A549 (cell line): ENCODE results near the gene AUTS2. TPM values are rescaled to one million over a fixed set of nuclear protein-coding genes. Genes with fewer than 3 reads are reported as not detected.

Experiments
- ATAC-seq, 2 experiments: fragments of 200-7000 bp in 1 of 2; fragments of >200 bp in 1 of 2; cut with Nextera tagmentation in 1 of 2; cut with Tn5 transposase in 1 of 2; 3 replicates each; pipeline versions ENCODE4 v1.8.0 to v1.9.1; 2018 to 2020; ENCODE audit warnings: mild to moderate bottlenecking in 1 of 2, moderate library complexity in 1 of 2
- CTCF ChIA-PET: fragments of 300-600 bp; sonication (Branson Sonifier 250); formaldehyde crosslinking; extraction: SDS; loops from one replicate; lab custom pipeline; 2021; ENCODE audit warnings: antibody characterized with exemption, inconsistent platforms; lab: Yijun Ruan, JAX
- POLR2A ChIA-PET: fragments of 350-600 bp; formaldehyde crosslinking; extraction: SDS; loops from one replicate; lab custom pipeline; 2021; ENCODE audit warnings: antibody characterized with exemption, inconsistent platforms; lab: Yijun Ruan, JAX
- DNase-seq, 2 experiments: peaks; one replicate each; pipeline versions ENCODE4 v3.0.0 to v3.0.0-alpha.2; 2011 to 2016; ENCODE audit warnings: low read depth in 1 of 2, low spot score in 1 of 2
- FAIRE-seq: peaks from 2 replicates; lab custom pipeline; 2011; peaks lifted over from hg19 to GRCh38; lab: Jason Lieb, UNC
- H3K27ac ChIP-seq, 2 experiments: fragments of >200 bp; sonication (Bioruptor Twin); formaldehyde crosslinking; 3 replicates each; pipeline ENCODE4 v1.5.1; 2016 to 2017
- H3K4me1 ChIP-seq: fragments of >200 bp; sonication (Bioruptor Twin); formaldehyde crosslinking; 3 replicates; pipeline ENCODE4 v1.6.1; 2016
- H3K4me2 ChIP-seq: fragments of >200 bp; sonication (Bioruptor Twin); formaldehyde crosslinking; 3 replicates; pipeline ENCODE4 v1.6.1; 2016
- H3K4me3 ChIP-seq: fragments of >200 bp; sonication (Bioruptor Twin); formaldehyde crosslinking; 3 replicates; pipeline ENCODE4 v1.5.1; 2016
- H3K9me3 ChIP-seq: fragments of >200 bp; sonication (Bioruptor Twin); formaldehyde crosslinking; 3 replicates; pipeline ENCODE4 v1.6.1; 2016
- BHLHE40 ChIP-seq: IDR thresholded peaks from 2 replicates; pipeline ENCODE4 v1.6.1; 2012; ENCODE audit warnings: low read depth, low read length, inconsistent platforms
- CHD4 ChIP-seq: fragments of 200-600 bp; sonication (generic); IDR thresholded peaks from 2 replicates; pipeline ENCODE4 v1.6.1; 2016; ENCODE audit warnings: antibody characterized with exemption, mild to moderate bottlenecking, borderline replicate concordance
- EP300 ChIP-seq, 2 experiments: fragments of >200 bp; sonication (Bioruptor Twin); formaldehyde crosslinking; IDR thresholded peaks; 2 replicates in 1 of 2; 3 replicates in 1 of 2; pipeline ENCODE4 v1.6.1; 2016 to 2017
- ESRRA ChIP-seq: fragments of 150-350 bp; IDR thresholded peaks from 2 replicates; pipeline ENCODE4 v1.6.1; 2014; ENCODE audit warnings: mild to moderate bottlenecking, low read length, borderline replicate concordance
- JUN ChIP-seq, 2 experiments: fragments of >200 bp; sonication (Bioruptor Twin); formaldehyde crosslinking; IDR thresholded peaks; 2 replicates in 1 of 2; 3 replicates in 1 of 2; pipeline ENCODE4 v1.6.1; 2016 to 2017
- MAZ ChIP-seq: fragments of 150-350 bp; IDR thresholded peaks from 2 replicates; pipeline ENCODE4 v1.6.1; 2014; ENCODE audit warnings: antibody characterized with exemption, low read depth, low read length, borderline replicate concordance
- NFE2L2 ChIP-seq: fragments of 150-350 bp; conservative IDR thresholded peaks from 2 replicates; pipeline ENCODE4 v1.6.1; 2014; ENCODE audit warnings: low read length
- POLR2AphosphoS2 ChIP-seq: conservative IDR thresholded peaks from 2 replicates; pipeline ENCODE4 v1.6.1; 2012; ENCODE audit warnings: low read length, improper control_type of control experiment, inconsistent platforms
- RARB ChIP-seq: fragments of 250-450 bp; sonication (Bioruptor Pico); IDR thresholded peaks from 2 replicates; pipeline ENCODE4 v1.8.0; 2021; ENCODE audit warnings: mild to moderate bottlenecking, moderate library complexity
- RNF2 ChIP-seq: fragments of 200-600 bp; sonication (generic); IDR thresholded peaks from 2 replicates; pipeline ENCODE4 v1.6.1; 2016; ENCODE audit warnings: low read depth, mild to moderate bottlenecking, antibody characterized with exemption, moderate library complexity, borderline replicate concordance
- SMC3 ChIP-seq: fragments of >200 bp; sonication (Bioruptor Twin); formaldehyde crosslinking; IDR thresholded peaks from 3 replicates; pipeline ENCODE4 v1.6.1; 2018; ENCODE audit warnings: inconsistent platforms
- SREBF2 ChIP-seq: fragments of 450-650 bp; IDR thresholded peaks from 2 replicates; pipeline ENCODE4 v1.6.1; 2014; ENCODE audit warnings: mild to moderate bottlenecking, moderate library complexity
- TP53 ChIP-seq: fragments of 250-450 bp; sonication (Bioruptor Pico); IDR thresholded peaks from 2 replicates; pipeline ENCODE4 v1.5.0; 2021; ENCODE audit warnings: mild to moderate bottlenecking, moderate library complexity
- ZFP36 ChIP-seq: fragments of 450-650 bp; IDR thresholded peaks from 2 replicates; pipeline ENCODE4 v1.6.1; 2014; ENCODE audit warnings: borderline replicate concordance; ENCODE audit not compliant: partially characterized antibody
- ZNF302 ChIP-seq: fragments of 250-450 bp; sonication (Bioruptor Pico); IDR thresholded peaks from 2 replicates; pipeline ENCODE4 v1.9.0; 2021; ENCODE audit warnings: inconsistent platforms, mild to moderate bottlenecking, moderate library complexity
- ZSCAN20 ChIP-seq: fragments of 250-450 bp; sonication (Bioruptor Pico); IDR thresholded peaks from 2 replicates; pipeline ENCODE4 v1.8.0; 2022; ENCODE audit warnings: mild to moderate bottlenecking, moderate library complexity
- WGBS: methylation state at CpG from one replicate; pipeline ENCODE4 v1.1.6; 2017; ENCODE audit errors: missing lambda C conversion rate; 5-methylcytosine and 5-hydroxymethylcytosine counted together
- polyA plus RNA-seq, 4 experiments: library from polyadenylated mRNA; depleted of rRNA in 3 of 4; stranded (reverse); fragments of >200 nt; fragmentation: RNase III in 1 of 4; extraction: RNeasy Plus Mini Kit Qiagen cat#74134 plus additional on column Dnase treatment in 1 of 4; gene quantifications; 2 replicates in 3 of 4; 3 replicates in 1 of 4; pipeline ENCODE4 v1.2.3, GENCODE V29; 2011 to 2017
- TF ChIP-seq, protein P1 (sequence below): fragments of 250-450 bp; sonication (Bioruptor Pico); IDR thresholded peaks from 2 replicates; pipeline ENCODE4 v1.5.0; 2021; ENCODE audit warnings: mild to moderate bottlenecking, moderate library complexity, borderline replicate concordance
- TF ChIP-seq, protein P2 (sequence below): fragments of 150-350 bp; IDR thresholded peaks from 2 replicates; pipeline ENCODE4 v1.6.1; 2014; ENCODE audit warnings: low read depth, mild to moderate bottlenecking, low read length
- TF ChIP-seq, protein P3 (sequence below): fragments of 250-450 bp; sonication (Bioruptor Pico); IDR thresholded peaks from 2 replicates; pipeline ENCODE4 v1.5.0; 2020; ENCODE audit warnings: low read depth, mild to moderate bottlenecking, moderate library complexity
- TF ChIP-seq, protein P4 (sequence below): IDR thresholded peaks from 2 replicates; pipeline ENCODE4 v1.6.1; 2012; ENCODE audit warnings: low read depth, borderline replicate concordance
- TF ChIP-seq, protein P5 (sequence below): fragments of 200-600 bp; sonication (generic); IDR thresholded peaks from 2 replicates; pipeline ENCODE4 v1.6.1; 2016; ENCODE audit warnings: antibody characterized with exemption, mild to moderate bottlenecking, moderate library complexity
- TF ChIP-seq, protein P6 (sequence below): fragments of 450-650 bp; IDR thresholded peaks from 2 replicates; pipeline ENCODE4 v1.6.1; 2014; ENCODE audit warnings: antibody characterized with exemption

The AUTS2 gene
- polyA plus RNA-seq, 2 of the 4 experiments (the other 2 are of a cell fraction), result 1.6 to 3.6 TPM

DNA sequence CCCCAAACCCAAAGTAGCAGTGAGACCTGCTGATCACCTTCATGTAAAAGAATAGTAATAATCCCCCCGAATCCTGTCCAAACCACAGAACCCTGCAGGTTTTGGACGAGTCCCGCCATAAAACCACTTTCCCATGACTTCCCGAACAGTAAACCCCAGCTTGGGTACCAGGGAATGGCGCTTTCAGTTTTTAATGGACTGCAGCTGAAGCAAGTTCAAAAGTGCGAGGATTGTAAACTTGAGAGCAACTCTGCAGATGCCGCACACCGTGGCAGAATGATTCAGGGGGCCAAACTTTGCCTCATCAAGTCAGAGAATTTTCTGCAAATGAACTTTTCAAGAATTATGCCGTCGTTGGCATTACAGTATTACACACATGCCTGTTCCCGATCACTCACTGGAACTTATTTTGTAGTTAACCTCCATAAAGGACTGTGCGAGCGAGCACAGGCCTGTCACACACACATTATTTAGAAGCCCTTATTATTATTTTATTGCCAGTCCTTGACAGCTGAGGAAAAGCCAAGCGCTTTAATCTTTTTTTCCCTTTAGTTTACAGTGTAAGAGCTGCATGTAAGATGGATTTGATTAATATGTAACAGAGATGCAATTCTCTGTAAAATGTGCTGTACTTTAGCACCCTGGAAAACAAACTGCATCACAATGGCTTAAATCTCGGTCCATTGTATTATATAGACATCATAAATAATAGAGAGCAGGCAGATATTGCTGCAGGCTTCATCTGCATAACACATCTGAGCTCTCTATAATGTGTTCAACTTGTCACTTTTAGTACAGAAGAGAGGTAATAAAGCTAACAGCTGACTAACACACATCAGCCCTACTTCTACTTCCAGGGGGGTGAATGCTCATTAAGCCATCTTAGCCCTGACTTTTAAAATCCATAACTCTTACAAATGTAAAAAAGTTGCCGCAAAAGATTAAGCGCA is 1040.2 kb downstream of the AUTS2 start:
- Histone ChIP-seq H3K27ac (no peak overlapping the region), H3K4me2 (no peak overlapping the region), H3K4me1 (no peaks in the 10 kb centered on the region), H3K9me3 (no peaks in the 10 kb centered on the region), H3K4me3 (no peak overlapping the region)
- POLR2A ChIA-PET, result no interaction called here
- CTCF ChIA-PET, result no interaction called here
- ATAC-seq, result no peak
- TF ChIP-seq POLR2AphosphoS2, result no peak
- WGBS, result 51% methylated on average over 17 of the region's 17 CpGs
- DNase-seq, result no peak
- no peak for FAIRE-seq

DNA sequence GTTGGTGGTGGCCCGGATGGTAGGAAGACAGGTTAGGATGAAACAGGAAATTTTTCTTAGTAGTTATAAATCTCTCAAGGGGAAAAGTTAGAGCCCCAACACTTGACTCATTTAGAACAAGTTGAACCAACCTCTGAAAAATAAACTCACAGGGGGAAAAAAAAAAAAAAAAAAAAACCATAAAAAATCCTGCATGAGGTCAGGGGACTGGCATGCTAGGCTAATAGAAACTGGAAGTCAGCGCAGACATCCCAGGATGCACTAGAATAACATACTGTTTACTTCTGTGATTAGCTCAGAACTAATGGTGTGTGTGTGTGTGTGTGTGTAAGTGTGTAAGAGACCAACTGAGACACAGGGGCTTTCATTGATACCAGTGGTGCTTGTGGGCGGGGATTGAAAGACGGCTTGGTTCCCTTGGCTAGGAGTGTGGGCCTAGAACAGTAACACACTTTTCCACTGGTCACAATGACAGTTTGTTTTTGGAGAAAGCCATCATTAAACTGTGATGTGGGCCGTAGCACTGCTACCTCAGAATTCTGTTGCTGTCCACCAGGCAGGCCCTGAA is 1042.1 kb downstream of the AUTS2 start:
- WGBS, result 67% methylated on average over 5 of the region's 5 CpGs
- ATAC-seq, result no peak

DNA sequence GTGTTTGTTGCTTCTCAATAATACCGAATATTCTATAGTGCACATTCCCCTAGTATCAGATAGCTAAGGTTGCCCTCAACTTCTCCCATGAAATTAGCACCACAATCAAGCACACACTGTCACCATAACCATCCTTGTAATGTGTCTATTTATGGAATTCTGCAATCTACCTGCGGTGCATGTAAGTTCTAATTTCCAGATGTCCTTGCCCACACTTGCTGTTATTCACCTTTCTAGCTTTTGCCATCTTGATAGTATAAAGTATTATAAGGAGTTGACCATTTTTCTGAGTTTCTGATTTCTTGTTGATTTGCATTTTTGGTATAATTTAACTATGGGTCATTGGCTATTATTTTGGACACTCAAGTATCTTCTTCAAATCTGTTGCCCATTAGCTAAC is 1043.6 kb downstream of the AUTS2 start:
- POLR2A ChIA-PET, result no interaction called here
- Histone ChIP-seq H3K27ac (no peak overlapping the region), H3K4me1 (no peaks in the 10 kb centered on the region), H3K4me3 (no peak overlapping the region), H3K4me2 (no peak overlapping the region), H3K9me3 (no peaks in the 10 kb centered on the region)
- CTCF ChIA-PET, result no interaction called here
- FAIRE-seq (no peak), ATAC-seq (no peak), DNase-seq (no peak)
- 33% methylated on average over 2 of the region's 2 CpGs for WGBS
- TF ChIP-seq MAZ, result no peak
- TF ChIP-seq, protein P1, sequence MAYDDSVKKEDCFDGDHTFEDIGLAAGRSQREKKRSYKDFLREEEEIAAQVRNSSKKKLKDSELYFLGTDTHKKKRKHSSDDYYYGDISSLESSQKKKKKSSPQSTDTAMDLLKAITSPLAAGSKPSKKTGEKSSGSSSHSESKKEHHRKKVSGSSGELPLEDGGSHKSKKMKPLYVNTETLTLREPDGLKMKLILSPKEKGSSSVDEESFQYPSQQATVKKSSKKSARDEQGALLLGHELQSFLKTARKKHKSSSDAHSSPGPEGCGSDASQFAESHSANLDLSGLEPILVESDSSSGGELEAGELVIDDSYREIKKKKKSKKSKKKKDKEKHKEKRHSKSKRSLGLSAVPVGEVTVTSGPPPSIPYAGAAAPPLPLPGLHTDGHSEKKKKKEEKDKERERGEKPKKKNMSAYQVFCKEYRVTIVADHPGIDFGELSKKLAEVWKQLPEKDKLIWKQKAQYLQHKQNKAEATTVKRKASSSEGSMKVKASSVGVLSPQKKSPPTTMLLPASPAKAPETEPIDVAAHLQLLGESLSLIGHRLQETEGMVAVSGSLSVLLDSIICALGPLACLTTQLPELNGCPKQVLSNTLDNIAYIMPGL (CRISPR knock-in tag), result no peak
- TF ChIP-seq, protein P2, sequence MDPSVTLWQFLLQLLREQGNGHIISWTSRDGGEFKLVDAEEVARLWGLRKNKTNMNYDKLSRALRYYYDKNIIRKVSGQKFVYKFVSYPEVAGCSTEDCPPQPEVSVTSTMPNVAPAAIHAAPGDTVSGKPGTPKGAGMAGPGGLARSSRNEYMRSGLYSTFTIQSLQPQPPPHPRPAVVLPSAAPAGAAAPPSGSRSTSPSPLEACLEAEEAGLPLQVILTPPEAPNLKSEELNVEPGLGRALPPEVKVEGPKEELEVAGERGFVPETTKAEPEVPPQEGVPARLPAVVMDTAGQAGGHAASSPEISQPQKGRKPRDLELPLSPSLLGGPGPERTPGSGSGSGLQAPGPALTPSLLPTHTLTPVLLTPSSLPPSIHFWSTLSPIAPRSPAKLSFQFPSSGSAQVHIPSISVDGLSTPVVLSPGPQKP, result no peak
- TF ChIP-seq, protein P3, sequence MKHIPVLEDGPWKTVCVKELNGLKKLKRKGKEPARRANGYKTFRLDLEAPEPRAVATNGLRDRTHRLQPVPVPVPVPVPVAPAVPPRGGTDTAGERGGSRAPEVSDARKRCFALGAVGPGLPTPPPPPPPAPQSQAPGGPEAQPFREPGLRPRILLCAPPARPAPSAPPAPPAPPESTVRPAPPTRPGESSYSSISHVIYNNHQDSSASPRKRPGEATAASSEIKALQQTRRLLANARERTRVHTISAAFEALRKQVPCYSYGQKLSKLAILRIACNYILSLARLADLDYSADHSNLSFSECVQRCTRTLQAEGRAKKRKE (CRISPR knock-in tag), result no peak
- no peak for TF ChIP-seq ESRRA
- TF ChIP-seq RNF2, result no peak

More for the DNA sequence above, 1042.1 kb downstream of the AUTS2 start:
- Histone ChIP-seq H3K9me3 (no peaks in the 10 kb centered on the region), H3K27ac (no peak overlapping the region), H3K4me3 (no peak overlapping the region), H3K4me2 (no peak overlapping the region), H3K4me1 (no peaks in the 10 kb centered on the region)
- DNase-seq (no peak), FAIRE-seq (no peak)
- POLR2A ChIA-PET, result no interaction called here
- CTCF ChIA-PET, result no interaction called here
- no peak for TF ChIP-seq ZNF302
- TF ChIP-seq, protein P4, sequence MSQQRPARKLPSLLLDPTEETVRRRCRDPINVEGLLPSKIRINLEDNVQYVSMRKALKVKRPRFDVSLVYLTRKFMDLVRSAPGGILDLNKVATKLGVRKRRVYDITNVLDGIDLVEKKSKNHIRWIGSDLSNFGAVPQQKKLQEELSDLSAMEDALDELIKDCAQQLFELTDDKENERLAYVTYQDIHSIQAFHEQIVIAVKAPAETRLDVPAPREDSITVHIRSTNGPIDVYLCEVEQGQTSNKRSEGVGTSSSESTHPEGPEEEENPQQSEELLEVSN, result no peak
- TF ChIP-seq, protein P2, result no peak
- no peak for TF ChIP-seq NFE2L2
- TF ChIP-seq RNF2, result no peak
- no peak for TF ChIP-seq BHLHE40
- TF ChIP-seq ZFP36, result no peak
- no peak for TF ChIP-seq JUN (IDR thresholded peaks at IDR 0.05)
- no peak for TF ChIP-seq SREBF2
- TF ChIP-seq ESRRA, result no peak
- no peak for TF ChIP-seq CHD4
- no peak for TF ChIP-seq TP53 (CRISPR knock-in tag)
- TF ChIP-seq RARB (CRISPR knock-in tag), result no peak
- TF ChIP-seq, protein P5, sequence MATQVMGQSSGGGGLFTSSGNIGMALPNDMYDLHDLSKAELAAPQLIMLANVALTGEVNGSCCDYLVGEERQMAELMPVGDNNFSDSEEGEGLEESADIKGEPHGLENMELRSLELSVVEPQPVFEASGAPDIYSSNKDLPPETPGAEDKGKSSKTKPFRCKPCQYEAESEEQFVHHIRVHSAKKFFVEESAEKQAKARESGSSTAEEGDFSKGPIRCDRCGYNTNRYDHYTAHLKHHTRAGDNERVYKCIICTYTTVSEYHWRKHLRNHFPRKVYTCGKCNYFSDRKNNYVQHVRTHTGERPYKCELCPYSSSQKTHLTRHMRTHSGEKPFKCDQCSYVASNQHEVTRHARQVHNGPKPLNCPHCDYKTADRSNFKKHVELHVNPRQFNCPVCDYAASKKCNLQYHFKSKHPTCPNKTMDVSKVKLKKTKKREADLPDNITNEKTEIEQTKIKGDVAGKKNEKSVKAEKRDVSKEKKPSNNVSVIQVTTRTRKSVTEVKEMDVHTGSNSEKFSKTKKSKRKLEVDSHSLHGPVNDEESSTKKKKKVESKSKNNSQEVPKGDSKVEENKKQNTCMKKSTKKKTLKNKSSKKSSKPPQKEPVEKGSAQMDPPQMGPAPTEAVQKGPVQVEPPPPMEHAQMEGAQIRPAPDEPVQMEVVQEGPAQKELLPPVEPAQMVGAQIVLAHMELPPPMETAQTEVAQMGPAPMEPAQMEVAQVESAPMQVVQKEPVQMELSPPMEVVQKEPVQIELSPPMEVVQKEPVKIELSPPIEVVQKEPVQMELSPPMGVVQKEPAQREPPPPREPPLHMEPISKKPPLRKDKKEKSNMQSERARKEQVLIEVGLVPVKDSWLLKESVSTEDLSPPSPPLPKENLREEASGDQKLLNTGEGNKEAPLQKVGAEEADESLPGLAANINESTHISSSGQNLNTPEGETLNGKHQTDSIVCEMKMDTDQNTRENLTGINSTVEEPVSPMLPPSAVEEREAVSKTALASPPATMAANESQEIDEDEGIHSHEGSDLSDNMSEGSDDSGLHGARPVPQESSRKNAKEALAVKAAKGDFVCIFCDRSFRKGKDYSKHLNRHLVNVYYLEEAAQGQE, result no peak
- TF ChIP-seq, protein P6, sequence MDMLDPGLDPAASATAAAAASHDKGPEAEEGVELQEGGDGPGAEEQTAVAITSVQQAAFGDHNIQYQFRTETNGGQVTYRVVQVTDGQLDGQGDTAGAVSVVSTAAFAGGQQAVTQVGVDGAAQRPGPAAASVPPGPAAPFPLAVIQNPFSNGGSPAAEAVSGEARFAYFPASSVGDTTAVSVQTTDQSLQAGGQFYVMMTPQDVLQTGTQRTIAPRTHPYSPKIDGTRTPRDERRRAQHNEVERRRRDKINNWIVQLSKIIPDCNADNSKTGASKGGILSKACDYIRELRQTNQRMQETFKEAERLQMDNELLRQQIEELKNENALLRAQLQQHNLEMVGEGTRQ, result no peak
- no peak for TF ChIP-seq ZSCAN20 (CRISPR knock-in tag)
- TF ChIP-seq SMC3, result no peak
- TF ChIP-seq EP300 (IDR thresholded peaks at IDR 0.05), result no peak
